H1 (cell line): ENCODE data around the gene NMUR1. TPM values are rescaled to one million over a fixed set of nuclear protein-coding genes. Genes with fewer than 3 reads are reported as not detected.

Source experiments
- BCL11A ChIP-seq, 2 experiments: IDR thresholded peaks; one replicate each; pipeline ENCODE4 v1.6.1; 2011; ENCODE audit warnings: low read depth in 2 of 2, low read length in 2 of 2, mild to moderate bottlenecking in 2 of 2
- KDM1A ChIP-seq: fragments of 200-600, 300-600 bp; sonication (generic); IDR thresholded peaks from 2 replicates; pipeline ENCODE4 v1.7.1; 2016; ENCODE audit warnings: mild to moderate bottlenecking, low read length, borderline replicate concordance
- KDM4A ChIP-seq: IDR thresholded peaks from one replicate; pipeline ENCODE4 v1.7.1; 2012; ENCODE audit warnings: low read depth, mild to moderate bottlenecking, moderate library complexity, low read length, inconsistent platforms; ENCODE audit not compliant: severe bottlenecking
- polyA plus RNA-seq, 7 experiments: library from polyadenylated mRNA; depleted of rRNA in 3 of 7; stranded (reverse) in 5 of 7; unstranded in 2 of 7; fragments of >200 nt in 5 of 7; fragments of 200-250 nt in 2 of 7; gene quantifications; 1 replicate in 5 of 7; 2 replicates in 1 of 7; 4 replicates in 1 of 7; pipeline versions ENCODE4 v1.2.1 to v1.2.3, GENCODE V29; 2011 to 2013; ENCODE audit warnings: missing spikeins in 2 of 7, mixed read lengths in 2 of 7
- total RNA-seq: library from RNA; stranded (reverse); fragmentation: NEBNext Ultra II Directional; extraction: Animal tissue kit (Norgen Biotek cat#: 25700); gene quantifications from 2 replicates; pipeline ENCODE4 v1.2.1, GENCODE V29; 2021
- TF ChIP-seq, protein P1 (sequence below): IDR thresholded peaks from 2 replicates; pipeline ENCODE4 v1.6.1; 2012; ENCODE audit warnings: inconsistent platforms

NMUR1 gene
- total and polyA plus RNA-seq, 2 of the 8 experiments (the other 6 are each of a cell fraction or from before 2014, with no cell fraction given): 0.56 to 1.5 TPM

DNA sequence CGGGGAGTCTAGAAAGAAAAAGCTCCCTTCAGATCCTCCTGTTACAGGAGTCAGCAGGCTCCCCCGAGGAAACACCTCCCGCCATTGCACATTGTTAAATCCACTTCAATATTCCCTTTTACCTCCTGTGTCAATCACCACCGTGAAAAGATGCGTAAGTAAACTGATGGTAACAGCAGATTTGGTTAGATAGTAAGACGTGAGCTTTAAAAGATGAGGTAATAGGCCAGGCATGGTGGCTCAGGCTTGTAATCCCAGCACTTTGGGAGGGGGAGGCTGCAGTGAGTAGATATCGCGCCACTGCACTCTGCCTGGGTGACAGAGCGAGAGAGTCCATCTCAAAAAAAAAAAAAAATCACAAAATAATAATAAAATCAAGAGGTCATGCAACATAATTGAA lies 50.8 kb downstream of the NMUR1 start (continued):
- TF ChIP-seq BCL11A (IDR thresholded peaks at IDR 0.05; ENCODE audit: low read depth in 2 of 2, low read length in 2 of 2): no peak
- TF ChIP-seq, protein P1, sequence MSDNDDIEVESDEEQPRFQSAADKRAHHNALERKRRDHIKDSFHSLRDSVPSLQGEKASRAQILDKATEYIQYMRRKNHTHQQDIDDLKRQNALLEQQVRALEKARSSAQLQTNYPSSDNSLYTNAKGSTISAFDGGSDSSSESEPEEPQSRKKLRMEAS: no peak
- no peak for TF ChIP-seq KDM1A
- TF ChIP-seq KDM4A: no peak
- TF ChIP-seq, all 59 proteins: peak for 0
